WTC11 (cell line): ENCODE results near the gene GGA3. TPM values are rescaled to one million over a fixed set of nuclear protein-coding genes. Genes with fewer than 3 reads are reported as not detected.

ENCODE experiments used
- ATAC-seq: fragments of 200-7000 bp; cut with Tn5 transposase; 2 replicates; pipeline ENCODE4 v1.10.0; 2021; ENCODE audit warnings: mild to moderate bottlenecking, moderate library complexity
- CTCF ChIA-PET: fragments of 300-600 bp; sonication (Branson Sonifier 250); formaldehyde crosslinking; loops from one replicate; lab custom pipeline; 2021; ENCODE audit warnings: antibody characterized with exemption; lab: Charles Lee
- POLR2A ChIA-PET: fragments of 350-600 bp; sonication (Branson Sonifier 250); formaldehyde crosslinking; loops from one replicate; lab custom pipeline; 2021; ENCODE audit warnings: antibody characterized with exemption; lab: Charles Lee
- DNase-seq: peaks from one replicate; pipeline ENCODE4 v3.0.0; 2021; ENCODE audit warnings: low spot score
- H3K27ac Mint-ChIP-seq: 2 replicates; pipeline ENCODE4 v1.8.0; 2021; ENCODE audit warnings: mixed read lengths
- H3K27me3 Mint-ChIP-seq: 2 replicates; pipeline ENCODE4 v1.8.0; 2021; ENCODE audit warnings: low read depth, mild to moderate bottlenecking, moderate library complexity, mixed read lengths
- H3K36me3 Mint-ChIP-seq: 2 replicates; pipeline ENCODE4 v1.8.0; 2021; ENCODE audit warnings: mixed read lengths
- H3K4me1 Mint-ChIP-seq: 2 replicates; pipeline ENCODE4 v1.8.0; 2022; ENCODE audit warnings: mixed read lengths
- H3K4me3 Mint-ChIP-seq: 2 replicates; pipeline ENCODE4 v1.8.0; 2021; ENCODE audit warnings: mild to moderate bottlenecking, moderate library complexity, mixed read lengths
- H3K9me3 Mint-ChIP-seq: 2 replicates; pipeline ENCODE4 v1.8.0; 2021; ENCODE audit warnings: mixed read lengths
- CTCF ChIP-seq: fragments of 200-600 bp; IDR thresholded peaks from 2 replicates; pipeline ENCODE4 v1.8.0; 2022; ENCODE audit warnings: antibody characterized with exemption
- ELF4 ChIP-seq: sonication (generic); formaldehyde crosslinking; IDR thresholded peaks from 2 replicates; pipeline ENCODE4 v1.8.1; 2022; ENCODE audit warnings: low read depth, mild to moderate bottlenecking, moderate library complexity, missing genetic modification reagents
- FOXJ3 ChIP-seq: sonication (generic); formaldehyde crosslinking; IDR thresholded peaks from 2 replicates; pipeline ENCODE4 v1.9.0; 2021; ENCODE audit warnings: missing genetic modification reagents, mild to moderate bottlenecking, borderline replicate concordance
- FOXK1 ChIP-seq: sonication (generic); formaldehyde crosslinking; IDR thresholded peaks from 2 replicates; pipeline ENCODE4 v1.8.0; 2022; ENCODE audit warnings: mild to moderate bottlenecking, moderate library complexity, missing genetic modification reagents
- FOXP1 ChIP-seq: sonication (generic); formaldehyde crosslinking; IDR thresholded peaks from 2 replicates; pipeline ENCODE4 v1.8.0; 2022; ENCODE audit warnings: missing genetic modification reagents, mild to moderate bottlenecking, moderate library complexity, borderline replicate concordance
- KAT7 ChIP-seq: sonication (generic); formaldehyde crosslinking; IDR thresholded peaks from 2 replicates; pipeline ENCODE4 v1.8.1; 2023; ENCODE audit warnings: missing genetic modification reagents, mild to moderate bottlenecking, borderline replicate concordance
- NFATC4 ChIP-seq: fragments of 250-450 bp; sonication (Bioruptor Pico); IDR thresholded peaks from 2 replicates; pipeline ENCODE4 v1.9.0; 2021; ENCODE audit warnings: mild to moderate bottlenecking
- NFYB ChIP-seq: sonication (generic); formaldehyde crosslinking; conservative IDR thresholded peaks from 2 replicates; pipeline ENCODE4 v1.8.0; 2022; ENCODE audit warnings: low read depth, missing genetic modification reagents
- RORB ChIP-seq: fragments of 250-450 bp; sonication (Bioruptor Pico); IDR thresholded peaks from 2 replicates; pipeline ENCODE4 v1.9.0; 2021; ENCODE audit warnings: mild to moderate bottlenecking
- TP53 ChIP-seq: sonication (generic); formaldehyde crosslinking; IDR thresholded peaks from 2 replicates; pipeline ENCODE4 v1.8.1; 2023; ENCODE audit warnings: mild to moderate bottlenecking, missing genetic modification reagents
- ZBTB21 ChIP-seq: sonication (generic); formaldehyde crosslinking; IDR thresholded peaks from 2 replicates; pipeline ENCODE4 v1.8.1; 2023; ENCODE audit warnings: mild to moderate bottlenecking, missing genetic modification reagents, borderline replicate concordance
- ZNF138 ChIP-seq: sonication (generic); formaldehyde crosslinking; conservative IDR thresholded peaks from 2 replicates; pipeline ENCODE4 v1.8.1; 2022; ENCODE audit warnings: mild to moderate bottlenecking, moderate library complexity, missing genetic modification reagents
- ZNF416 ChIP-seq: fragments of 250-450 bp; sonication (Bioruptor Pico); IDR thresholded peaks from 2 replicates; pipeline ENCODE4 v1.9.0; 2021; ENCODE audit warnings: mild to moderate bottlenecking, inconsistent platforms
- total RNA-seq: library from RNA; stranded (reverse); gene quantifications from 3 replicates; pipeline ENCODE4 v1.2.3, GENCODE V29; 2021
- TF ChIP-seq, protein P1 (sequence below): sonication (generic); formaldehyde crosslinking; IDR thresholded peaks from 2 replicates; pipeline ENCODE4 v1.8.0; 2022; ENCODE audit warnings: missing genetic modification reagents
- TF ChIP-seq, protein P2 (sequence below): sonication (generic); formaldehyde crosslinking; IDR thresholded peaks from 2 replicates; pipeline ENCODE4 v1.8.1; 2022; ENCODE audit warnings: mild to moderate bottlenecking, missing genetic modification reagents, moderate library complexity, borderline replicate concordance
- TF ChIP-seq, protein P3 (sequence below): sonication (generic); formaldehyde crosslinking; IDR thresholded peaks from 2 replicates; pipeline ENCODE4 v1.8.0; 2022; ENCODE audit warnings: mild to moderate bottlenecking, missing genetic modification reagents
- TF ChIP-seq, protein P4 (sequence below): sonication (generic); formaldehyde crosslinking; IDR thresholded peaks from 2 replicates; pipeline ENCODE4 v1.8.1; 2023; ENCODE audit warnings: mild to moderate bottlenecking, missing genetic modification reagents, borderline replicate concordance
- TF ChIP-seq, protein P5 (sequence below): sonication (generic); formaldehyde crosslinking; conservative IDR thresholded peaks from 2 replicates; pipeline ENCODE4 v1.8.1; 2022; ENCODE audit warnings: mild to moderate bottlenecking, missing genetic modification reagents

The GGA3 gene
- total RNA-seq, 1 experiment from 2014 or later: 66.9 TPM

DNA sequence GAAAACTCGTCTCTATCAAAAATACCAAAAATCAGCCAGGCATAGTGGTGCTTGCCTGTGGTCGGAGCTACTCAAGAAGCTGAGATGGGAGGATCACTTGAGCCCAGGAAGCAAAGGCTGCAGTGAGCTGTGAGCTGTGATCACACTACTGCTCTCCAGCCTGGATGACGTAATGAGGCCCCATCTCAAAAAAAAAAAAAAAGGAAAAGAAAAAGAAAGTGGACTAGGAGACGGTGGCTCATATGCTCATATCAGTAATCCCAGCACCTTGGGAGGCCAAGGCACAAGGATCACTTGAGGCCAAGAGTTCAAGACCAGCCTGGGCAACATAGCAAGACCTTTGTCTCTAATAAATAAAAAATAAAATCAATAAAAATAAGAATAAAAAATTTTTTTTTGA lies 69.8 kb downstream of the GGA3 start (continued):
- no peak for TF ChIP-seq CTCF

GRCh38 chr17:75188614-75189013 lies 72.8 kb downstream of the GGA3 start:
- POLR2A ChIA-PET: no interaction called here
- Mint-ChIP-seq H3K4me3 (no peak overlapping the region), H3K27ac (no peak overlapping the region), H3K27me3 (no peaks in the 10 kb centered on the region; the same call in 1 of the 2 replicates)
- ATAC-seq (no peak), DNase-seq (no peak)
- CTCF ChIA-PET: interaction anchor here (1.0 to 2.0 kb wide), 5 partner anchors 13 to 120 kb away, joined by 4 to 23 read pairs (median 5); no protein-coding TSS in a partner anchor
- TF ChIP-seq, protein P1, sequence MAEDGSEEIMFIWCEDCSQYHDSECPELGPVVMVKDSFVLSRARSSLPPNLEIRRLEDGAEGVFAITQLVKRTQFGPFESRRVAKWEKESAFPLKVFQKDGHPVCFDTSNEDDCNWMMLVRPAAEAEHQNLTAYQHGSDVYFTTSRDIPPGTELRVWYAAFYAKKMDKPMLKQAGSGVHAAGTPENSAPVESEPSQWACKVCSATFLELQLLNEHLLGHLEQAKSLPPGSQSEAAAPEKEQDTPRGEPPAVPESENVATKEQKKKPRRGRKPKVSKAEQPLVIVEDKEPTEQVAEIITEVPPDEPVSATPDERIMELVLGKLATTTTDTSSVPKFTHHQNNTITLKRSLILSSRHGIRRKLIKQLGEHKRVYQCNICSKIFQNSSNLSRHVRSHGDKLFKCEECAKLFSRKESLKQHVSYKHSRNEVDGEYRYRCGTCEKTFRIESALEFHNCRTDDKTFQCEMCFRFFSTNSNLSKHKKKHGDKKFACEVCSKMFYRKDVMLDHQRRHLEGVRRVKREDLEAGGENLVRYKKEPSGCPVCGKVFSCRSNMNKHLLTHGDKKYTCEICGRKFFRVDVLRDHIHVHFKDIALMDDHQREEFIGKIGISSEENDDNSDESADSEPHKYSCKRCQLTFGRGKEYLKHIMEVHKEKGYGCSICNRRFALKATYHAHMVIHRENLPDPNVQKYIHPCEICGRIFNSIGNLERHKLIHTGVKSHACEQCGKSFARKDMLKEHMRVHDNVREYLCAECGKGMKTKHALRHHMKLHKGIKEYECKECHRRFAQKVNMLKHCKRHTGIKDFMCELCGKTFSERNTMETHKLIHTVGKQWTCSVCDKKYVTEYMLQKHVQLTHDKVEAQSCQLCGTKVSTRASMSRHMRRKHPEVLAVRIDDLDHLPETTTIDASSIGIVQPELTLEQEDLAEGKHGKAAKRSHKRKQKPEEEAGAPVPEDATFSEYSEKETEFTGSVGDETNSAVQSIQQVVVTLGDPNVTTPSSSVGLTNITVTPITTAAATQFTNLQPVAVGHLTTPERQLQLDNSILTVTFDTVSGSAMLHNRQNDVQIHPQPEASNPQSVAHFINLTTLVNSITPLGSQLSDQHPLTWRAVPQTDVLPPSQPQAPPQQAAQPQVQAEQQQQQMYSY (CRISPR knock-in tag): no peak
- TF ChIP-seq NFYB (CRISPR knock-in tag) (no peak), ZBTB21 (CRISPR knock-in tag) (no peak), ZNF138 (CRISPR knock-in tag) (no peak), FOXP1 (CRISPR knock-in tag) (no peak), RORB (CRISPR knock-in tag) (no peak), FOXJ3 (CRISPR knock-in tag) (no peak), ELF4 (CRISPR knock-in tag) (no peak), FOXK1 (CRISPR knock-in tag) (no peak), TP53 (CRISPR knock-in tag) (no peak), NFATC4 (CRISPR knock-in tag) (no peak), ZNF416 (CRISPR knock-in tag) (no peak), KAT7 (no peak)
- TF ChIP-seq, protein P2, sequence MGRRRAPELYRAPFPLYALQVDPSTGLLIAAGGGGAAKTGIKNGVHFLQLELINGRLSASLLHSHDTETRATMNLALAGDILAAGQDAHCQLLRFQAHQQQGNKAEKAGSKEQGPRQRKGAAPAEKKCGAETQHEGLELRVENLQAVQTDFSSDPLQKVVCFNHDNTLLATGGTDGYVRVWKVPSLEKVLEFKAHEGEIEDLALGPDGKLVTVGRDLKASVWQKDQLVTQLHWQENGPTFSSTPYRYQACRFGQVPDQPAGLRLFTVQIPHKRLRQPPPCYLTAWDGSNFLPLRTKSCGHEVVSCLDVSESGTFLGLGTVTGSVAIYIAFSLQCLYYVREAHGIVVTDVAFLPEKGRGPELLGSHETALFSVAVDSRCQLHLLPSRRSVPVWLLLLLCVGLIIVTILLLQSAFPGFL (CRISPR knock-in tag): no peak
- TF ChIP-seq, protein P3, sequence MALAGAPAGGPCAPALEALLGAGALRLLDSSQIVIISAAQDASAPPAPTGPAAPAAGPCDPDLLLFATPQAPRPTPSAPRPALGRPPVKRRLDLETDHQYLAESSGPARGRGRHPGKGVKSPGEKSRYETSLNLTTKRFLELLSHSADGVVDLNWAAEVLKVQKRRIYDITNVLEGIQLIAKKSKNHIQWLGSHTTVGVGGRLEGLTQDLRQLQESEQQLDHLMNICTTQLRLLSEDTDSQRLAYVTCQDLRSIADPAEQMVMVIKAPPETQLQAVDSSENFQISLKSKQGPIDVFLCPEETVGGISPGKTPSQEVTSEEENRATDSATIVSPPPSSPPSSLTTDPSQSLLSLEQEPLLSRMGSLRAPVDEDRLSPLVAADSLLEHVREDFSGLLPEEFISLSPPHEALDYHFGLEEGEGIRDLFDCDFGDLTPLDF (CRISPR knock-in tag): no peak
- TF ChIP-seq, protein P4, sequence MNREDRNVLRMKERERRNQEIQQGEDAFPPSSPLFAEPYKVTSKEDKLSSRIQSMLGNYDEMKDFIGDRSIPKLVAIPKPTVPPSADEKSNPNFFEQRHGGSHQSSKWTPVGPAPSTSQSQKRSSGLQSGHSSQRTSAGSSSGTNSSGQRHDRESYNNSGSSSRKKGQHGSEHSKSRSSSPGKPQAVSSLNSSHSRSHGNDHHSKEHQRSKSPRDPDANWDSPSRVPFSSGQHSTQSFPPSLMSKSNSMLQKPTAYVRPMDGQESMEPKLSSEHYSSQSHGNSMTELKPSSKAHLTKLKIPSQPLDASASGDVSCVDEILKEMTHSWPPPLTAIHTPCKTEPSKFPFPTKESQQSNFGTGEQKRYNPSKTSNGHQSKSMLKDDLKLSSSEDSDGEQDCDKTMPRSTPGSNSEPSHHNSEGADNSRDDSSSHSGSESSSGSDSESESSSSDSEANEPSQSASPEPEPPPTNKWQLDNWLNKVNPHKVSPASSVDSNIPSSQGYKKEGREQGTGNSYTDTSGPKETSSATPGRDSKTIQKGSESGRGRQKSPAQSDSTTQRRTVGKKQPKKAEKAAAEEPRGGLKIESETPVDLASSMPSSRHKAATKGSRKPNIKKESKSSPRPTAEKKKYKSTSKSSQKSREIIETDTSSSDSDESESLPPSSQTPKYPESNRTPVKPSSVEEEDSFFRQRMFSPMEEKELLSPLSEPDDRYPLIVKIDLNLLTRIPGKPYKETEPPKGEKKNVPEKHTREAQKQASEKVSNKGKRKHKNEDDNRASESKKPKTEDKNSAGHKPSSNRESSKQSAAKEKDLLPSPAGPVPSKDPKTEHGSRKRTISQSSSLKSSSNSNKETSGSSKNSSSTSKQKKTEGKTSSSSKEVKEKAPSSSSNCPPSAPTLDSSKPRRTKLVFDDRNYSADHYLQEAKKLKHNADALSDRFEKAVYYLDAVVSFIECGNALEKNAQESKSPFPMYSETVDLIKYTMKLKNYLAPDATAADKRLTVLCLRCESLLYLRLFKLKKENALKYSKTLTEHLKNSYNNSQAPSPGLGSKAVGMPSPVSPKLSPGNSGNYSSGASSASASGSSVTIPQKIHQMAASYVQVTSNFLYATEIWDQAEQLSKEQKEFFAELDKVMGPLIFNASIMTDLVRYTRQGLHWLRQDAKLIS (CRISPR knock-in tag): no peak
- TF ChIP-seq, protein P5, sequence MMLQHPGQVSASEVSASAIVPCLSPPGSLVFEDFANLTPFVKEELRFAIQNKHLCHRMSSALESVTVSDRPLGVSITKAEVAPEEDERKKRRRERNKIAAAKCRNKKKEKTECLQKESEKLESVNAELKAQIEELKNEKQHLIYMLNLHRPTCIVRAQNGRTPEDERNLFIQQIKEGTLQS (CRISPR knock-in tag): no peak
- TF ChIP-seq, all 79 proteins: peak for 0
- Mint-ChIP-seq H3K9me3 (no peaks in the 10 kb centered on the region), H3K4me1 (peaks cover 7% of the 10 kb centered on the region), H3K36me3 (no peaks in the 10 kb centered on the region)
